IMR-90 (cell line): ENCODE data around the gene WDR47. TPM values are rescaled to one million over a fixed set of nuclear protein-coding genes. Genes with fewer than 3 reads are reported as not detected.

Experiments
- ATAC-seq: fragments of 200-7000 bp; cut with Tn5 transposase; 2 replicates; pipeline ENCODE4 v1.9.1; 2020; ENCODE audit warnings: low read depth, mild to moderate bottlenecking, moderate library complexity
- BruUV-seq: library from RNA; stranded (reverse); fragments of 400-500 nt; replicated peaks from 2 replicates; lab custom pipeline; 2021; lab: Mats Ljungman, UMichigan
- CTCF ChIA-PET: fragments of 300-600 bp; formaldehyde crosslinking; extraction: SDS; loops from one replicate; lab custom pipeline; 2021; ENCODE audit warnings: antibody characterized with exemption; lab: Yijun Ruan, JAX
- POLR2A ChIA-PET: fragments of 300-600 bp; sonication (Branson Sonifier 250); formaldehyde crosslinking; loops from one replicate; lab custom pipeline; 2022; ENCODE audit warnings: antibody characterized with exemption; ENCODE audit not compliant: unreplicated experiment; lab: Charles Lee
- DNase-seq: peaks from one replicate; pipeline ENCODE4 v3.0.0; 2013
- H2AFZ ChIP-seq: replicated peaks from 2 replicates; pipeline ENCODE3; 2013; ENCODE audit warnings: low read length, mild to moderate bottlenecking; ENCODE audit not compliant: poor library complexity
- H2AK5ac ChIP-seq: 2 replicates; pipeline ENCODE4 v1.6.1; 2013; ENCODE audit warnings: low read depth, low read length, inconsistent platforms
- H2AK9ac ChIP-seq: replicated peaks from 2 replicates; pipeline ENCODE3; 2013; ENCODE audit warnings: mild to moderate bottlenecking, low read depth, low read length, moderate library complexity; ENCODE audit not compliant: poor library complexity
- H2BK120ac ChIP-seq: 2 replicates; pipeline ENCODE4 v1.6.1; 2013; ENCODE audit warnings: low read depth, low read length, inconsistent platforms
- H2BK15ac ChIP-seq: 3 replicates; pipeline ENCODE4 v1.6.1; 2013; ENCODE audit warnings: low read depth, low read length, inconsistent platforms
- H2BK20ac ChIP-seq: 2 replicates; pipeline ENCODE4 v1.6.1; 2013; ENCODE audit warnings: low read depth, mild to moderate bottlenecking, inconsistent platforms, low read length, moderate library complexity
- H2BK5ac ChIP-seq: 2 replicates; pipeline ENCODE4 v1.6.1; 2013; ENCODE audit warnings: mild to moderate bottlenecking, low read depth, low read length, inconsistent platforms; ENCODE audit not compliant: poor library complexity, severe bottlenecking
- H3K14ac ChIP-seq: replicated peaks from 2 replicates; pipeline ENCODE4 v1.6.1; 2013; ENCODE audit warnings: low read depth, low read length, inconsistent platforms
- H3K18ac ChIP-seq: 2 replicates; pipeline ENCODE4 v1.6.1; 2013; ENCODE audit warnings: low read depth, low read length, control low read depth
- H3K23ac ChIP-seq: 2 replicates; pipeline ENCODE4 v1.6.1; 2013; ENCODE audit warnings: low read depth, low read length, inconsistent platforms
- H3K27ac ChIP-seq: 2 replicates; pipeline ENCODE4 v1.5.1; 2013; ENCODE audit warnings: mild to moderate bottlenecking, control low read depth, low read length; ENCODE audit not compliant: insufficient read depth
- H3K27me3 ChIP-seq: 2 replicates; pipeline ENCODE4 v1.6.1; 2013; ENCODE audit warnings: low read length; ENCODE audit not compliant: control insufficient read depth, insufficient read depth
- H3K36me3 ChIP-seq: 2 replicates; pipeline ENCODE4 v1.6.1; 2013; ENCODE audit warnings: low read length, mixed read lengths; ENCODE audit not compliant: control insufficient read depth, insufficient read depth
- H3K4ac ChIP-seq: 2 replicates; pipeline ENCODE4 v1.6.1; 2013; ENCODE audit warnings: low read depth, low read length, inconsistent platforms
- H3K4me1 ChIP-seq: 2 replicates; pipeline ENCODE4 v1.6.1; 2013; ENCODE audit warnings: low read length, mixed read lengths; ENCODE audit not compliant: control insufficient read depth, insufficient read depth
- H3K4me2 ChIP-seq: 2 replicates; pipeline ENCODE4 v1.6.1; 2013; ENCODE audit warnings: low read depth, mild to moderate bottlenecking, control low read depth, low read length, moderate library complexity
- H3K4me3 ChIP-seq: 2 replicates; pipeline ENCODE4 v1.5.1; 2013; ENCODE audit warnings: low read depth, mild to moderate bottlenecking, control low read depth, low read length, moderate library complexity; ENCODE audit not compliant: insufficient read depth
- H3K56ac ChIP-seq: 2 replicates; pipeline ENCODE4 v1.6.1; 2013; ENCODE audit warnings: low read length, inconsistent platforms; ENCODE audit not compliant: insufficient read depth; ENCODE audit errors: extremely low read depth
- H3K79me1 ChIP-seq, 2 experiments: 2 replicates each; pipeline ENCODE4 v1.6.1; 2013; ENCODE audit warnings: low read length in 2 of 2, inconsistent platforms in 1 of 2, low read depth in 1 of 2
- H3K9ac ChIP-seq: 2 replicates; pipeline ENCODE4 v1.6.1; 2013; ENCODE audit warnings: low read depth, low read length, control low read depth
- H3K9me1 ChIP-seq: 2 replicates; pipeline ENCODE4 v1.6.1; 2013; ENCODE audit warnings: low read length, inconsistent platforms; ENCODE audit not compliant: insufficient read depth
- H3K9me3 ChIP-seq: 2 replicates; pipeline ENCODE4 v1.6.1; 2013; ENCODE audit warnings: low read length; ENCODE audit not compliant: control insufficient read depth, insufficient read depth
- H4K20me1 ChIP-seq: 2 replicates; pipeline ENCODE4 v1.6.1; 2013; ENCODE audit warnings: low read length, inconsistent platforms; ENCODE audit not compliant: insufficient read depth
- H4K5ac ChIP-seq: 2 replicates; pipeline ENCODE4 v1.6.1; 2013; ENCODE audit warnings: mild to moderate bottlenecking, low read depth, low read length, control low read depth
- H4K8ac ChIP-seq, 2 experiments: 2 replicates each; pipeline ENCODE4 v1.6.1; 2013; ENCODE audit warnings: low read depth in 2 of 2, low read length in 2 of 2, control low read depth in 1 of 2, inconsistent platforms in 1 of 2
- H4K91ac ChIP-seq: 2 replicates; pipeline ENCODE4 v1.6.1; 2013; ENCODE audit warnings: low read depth, low read length, inconsistent platforms; ENCODE audit not compliant: insufficient read depth
- CEBPB ChIP-seq: IDR thresholded peaks from 2 replicates; pipeline ENCODE4 v1.6.1; 2012; ENCODE audit warnings: low read depth, low read length, improper control_type of control experiment
- FOS ChIP-seq: fragments of 150-350 bp; IDR thresholded peaks from 2 replicates; pipeline ENCODE4 v1.6.1; 2016; ENCODE audit warnings: low read depth, low read length
- MAFK ChIP-seq: IDR thresholded peaks from 2 replicates; pipeline ENCODE4 v1.6.1; 2012; ENCODE audit warnings: low read depth, low read length, improper control_type of control experiment
- MAZ ChIP-seq: IDR thresholded peaks from 2 replicates; pipeline ENCODE4 v1.6.1; 2012; ENCODE audit warnings: low read depth, mild to moderate bottlenecking, low read length, improper control_type of control experiment, moderate library complexity, borderline replicate concordance
- MXI1 ChIP-seq: IDR thresholded peaks from 2 replicates; pipeline ENCODE4 v1.6.1; 2012; ENCODE audit warnings: low read depth, mild to moderate bottlenecking, low read length, moderate library complexity, borderline replicate concordance
- POLR2A ChIP-seq: IDR thresholded peaks from 2 replicates; pipeline ENCODE4 v1.6.1; 2012; ENCODE audit warnings: mild to moderate bottlenecking, low read depth, low read length
- RCOR1 ChIP-seq: IDR thresholded peaks from 2 replicates; pipeline ENCODE4 v1.6.1; 2012; ENCODE audit warnings: mild to moderate bottlenecking, low read length, improper control_type of control experiment; ENCODE audit not compliant: insufficient replicate concordance
- RFX5 ChIP-seq: IDR thresholded peaks from 2 replicates; pipeline ENCODE4 v1.8.0; 2012; ENCODE audit warnings: low read depth, mild to moderate bottlenecking, low read length, moderate library complexity
- SMC3 ChIP-seq: fragments of 150-350 bp; IDR thresholded peaks from 2 replicates; pipeline ENCODE4 v1.6.1; 2016; ENCODE audit warnings: low read depth, mild to moderate bottlenecking, antibody characterized with exemption, low read length, moderate library complexity
- WGBS, 2 experiments: methylation state at CpG; one replicate each; pipeline versions ENCODE4 v1.1.5 to v1.1.7; 2013; ENCODE audit warnings: missing lambda C conversion rate in 2 of 2; ENCODE audit not compliant: insufficient read length in 1 of 2; ENCODE audit errors: extremely low coverage in 2 of 2; 5-methylcytosine and 5-hydroxymethylcytosine counted together
- dilution Hi-C: fragments of 300-500 bp; cut with HindIII; formaldehyde crosslinking; loops from one replicate; pipeline ENCODE4 v1.14.3; 2018; ENCODE audit warnings: low sequenced_read_pairs; ENCODE audit not compliant: unreplicated experiment
- in situ Hi-C: fragments of 300-500 bp; cut with MboI; formaldehyde crosslinking; loops from 3 replicates; pipeline ENCODE4 v1.14.3; 2019; ENCODE audit warnings: low sequenced_read_pairs, inconsistent platforms, mixed read lengths
- intact Hi-C: fragments of 100-400 bp; cut with micrococcal nuclease; formaldehyde crosslinking; loops from 2 replicates; pipeline ENCODE4 v1.10.0; 2022
- polyA plus RNA-seq, 3 experiments: library from polyadenylated mRNA; depleted of rRNA; stranded (reverse); fragments of >200 nt; gene quantifications; 2 replicates each; pipeline ENCODE4 v1.2.3, GENCODE V29; 2012; ENCODE audit warnings: low replicate concordance in 1 of 3
- total RNA-seq: library from RNA; depleted of rRNA; stranded (reverse); fragments of >200 nt; gene quantifications from 2 replicates; pipeline ENCODE4 v1.2.3, GENCODE V29; 2012
- TF ChIP-seq, protein P1 (sequence below): conservative IDR thresholded peaks from 2 replicates; pipeline ENCODE4 v1.5.1; 2012; ENCODE audit warnings: mild to moderate bottlenecking, low read depth, low read length, improper control_type of control experiment
- TF ChIP-seq, protein P2 (sequence below): fragments of 150-350 bp; IDR thresholded peaks from 2 replicates; pipeline ENCODE4 v1.6.1; 2017; ENCODE audit warnings: mild to moderate bottlenecking, antibody characterized with exemption, low read length, low read depth

WDR47 gene
- total and polyA plus RNA-seq, 2 of the 4 experiments (the other 2 are of a cell fraction), result 8.2 to 17.4 TPM

GRCh38 chr1:108955111-108955510, 86.8 kb downstream of the WDR47 start:
- dilution Hi-C loops, result no loop called here
- TF ChIP-seq MAFK (no peak), MAZ (no peak), RFX5 (no peak), POLR2A (no peak), SMC3 (no peak), CEBPB (no peak), FOS (no peak), MXI1 (no peak), RCOR1 (no peak)
- TF ChIP-seq, protein P1, sequence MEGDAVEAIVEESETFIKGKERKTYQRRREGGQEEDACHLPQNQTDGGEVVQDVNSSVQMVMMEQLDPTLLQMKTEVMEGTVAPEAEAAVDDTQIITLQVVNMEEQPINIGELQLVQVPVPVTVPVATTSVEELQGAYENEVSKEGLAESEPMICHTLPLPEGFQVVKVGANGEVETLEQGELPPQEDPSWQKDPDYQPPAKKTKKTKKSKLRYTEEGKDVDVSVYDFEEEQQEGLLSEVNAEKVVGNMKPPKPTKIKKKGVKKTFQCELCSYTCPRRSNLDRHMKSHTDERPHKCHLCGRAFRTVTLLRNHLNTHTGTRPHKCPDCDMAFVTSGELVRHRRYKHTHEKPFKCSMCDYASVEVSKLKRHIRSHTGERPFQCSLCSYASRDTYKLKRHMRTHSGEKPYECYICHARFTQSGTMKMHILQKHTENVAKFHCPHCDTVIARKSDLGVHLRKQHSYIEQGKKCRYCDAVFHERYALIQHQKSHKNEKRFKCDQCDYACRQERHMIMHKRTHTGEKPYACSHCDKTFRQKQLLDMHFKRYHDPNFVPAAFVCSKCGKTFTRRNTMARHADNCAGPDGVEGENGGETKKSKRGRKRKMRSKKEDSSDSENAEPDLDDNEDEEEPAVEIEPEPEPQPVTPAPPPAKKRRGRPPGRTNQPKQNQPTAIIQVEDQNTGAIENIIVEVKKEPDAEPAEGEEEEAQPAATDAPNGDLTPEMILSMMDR, result no peak
- TF ChIP-seq, protein P2, sequence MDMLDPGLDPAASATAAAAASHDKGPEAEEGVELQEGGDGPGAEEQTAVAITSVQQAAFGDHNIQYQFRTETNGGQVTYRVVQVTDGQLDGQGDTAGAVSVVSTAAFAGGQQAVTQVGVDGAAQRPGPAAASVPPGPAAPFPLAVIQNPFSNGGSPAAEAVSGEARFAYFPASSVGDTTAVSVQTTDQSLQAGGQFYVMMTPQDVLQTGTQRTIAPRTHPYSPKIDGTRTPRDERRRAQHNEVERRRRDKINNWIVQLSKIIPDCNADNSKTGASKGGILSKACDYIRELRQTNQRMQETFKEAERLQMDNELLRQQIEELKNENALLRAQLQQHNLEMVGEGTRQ, result no peak
- no peak overlapping the region for H2AFZ ChIP-seq

More at GRCh38 chr1:108955111-108955510, 86.8 kb downstream of the WDR47 start:
- Histone ChIP-seq H3K56ac (no peak overlapping the region), H3K79me1 (peaks cover 19 to 63% of the 10 kb centered on the region in 2 experiments), H2BK15ac (no peak overlapping the region), H2BK20ac (no peak overlapping the region), H3K4me3 (no peak overlapping the region), H4K20me1 (peaks cover 15% of the 10 kb centered on the region; the same call in 1 of the 2 replicates), H2AK5ac (no peak overlapping the region), H3K27ac (no peak overlapping the region), H2AK9ac (no peak overlapping the region), H2BK120ac (no peak overlapping the region), H3K9me1 (peaks cover 7% of the 10 kb centered on the region; the same call in 1 of the 2 replicates), H3K36me3 (peaks cover 7% of the 10 kb centered on the region), H3K14ac (no peak overlapping the region), H3K4me1 (no peaks in the 10 kb centered on the region), H3K4ac (no peak overlapping the region), H3K23ac (no peak overlapping the region), H3K9ac (no peak overlapping the region), H4K5ac (no peak overlapping the region), H4K8ac (no peak overlapping the region), H3K18ac (no peak overlapping the region), H4K91ac (no peak overlapping the region), H3K4me2 (no peak overlapping the region), H2BK5ac (no peak overlapping the region), H3K9me3 (no peaks in the 10 kb centered on the region), H3K27me3 (no peaks in the 10 kb centered on the region)
- no CpG with 5 or more reads among the region's 3 CpGs for WGBS, 2 experiments
- CTCF ChIA-PET, result no interaction called here
- in situ Hi-C loops, result no loop called here
- DNase-seq (no peak), ATAC-seq (no peak)
- intact Hi-C loops, result no loop called here
- POLR2A ChIA-PET, result no interaction called here
- no TSS peak for BruUV-seq
